ENCODE data around the gene VEZF1. TPM values are rescaled to one million over a fixed set of nuclear protein-coding genes. Genes with fewer than 3 reads are reported as not detected.

VEZF1 gene
- total and polyA plus RNA-seq, 2 donors (not counting 3 experiments of a cell fraction or from before 2014, with no cell fraction given) = 27.8 to 59.0 TPM

DNA sequence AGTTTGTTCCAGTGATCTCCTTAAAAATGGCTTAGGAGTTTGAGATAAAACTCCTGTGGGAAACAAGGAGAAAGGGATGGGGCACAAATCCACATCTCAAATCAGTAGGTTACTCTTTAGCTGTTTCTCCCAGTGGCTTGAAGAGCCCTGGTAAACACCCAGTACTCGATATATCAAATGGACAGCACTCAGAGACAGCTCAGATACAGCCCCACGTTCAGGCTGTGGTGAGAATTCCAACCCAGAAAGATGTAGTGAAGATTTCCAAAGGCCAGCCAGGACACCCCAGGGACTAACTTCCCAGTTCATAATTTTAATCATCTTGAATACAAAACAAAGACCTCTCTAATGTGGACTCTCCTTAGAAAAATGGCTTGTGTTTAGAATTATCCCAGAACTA is 6.4 kb upstream of the VEZF1 start:
- intact Hi-C loops (cut with micrococcal nuclease) = loop anchor here (2.0 kb wide), 1 partner anchor 144 kb away; the partner anchor contains the start of gene MRPS23
- H3K27ac ChIP-seq (ENCODE audit: insufficient read depth, low read depth, low read length) = no peak overlapping the region
- peaks cover 5% of the 10 kb centered on the region for H3K79me2 ChIP-seq (ENCODE audit: control insufficient read depth, insufficient read depth, low read length)
- dilution Hi-C loops (cut with MboI; ENCODE audit: extremely low pct_ligation_motif_present, low sequenced_read_pairs) = loop anchor here (25.0 kb wide), 1 partner anchor 132 kb away; the partner anchor contains the start of gene MRPS23
- BruUV-seq (replicated peaks) = no TSS peak
- H3K4me2 ChIP-seq (ENCODE audit: insufficient read depth, low read length) = no peak overlapping the region
- H3K36me3 ChIP-seq (ENCODE audit: control insufficient read depth in 2 of 2, extremely low read depth in 1 of 2, insufficient read depth in 2 of 2, low read length in 2 of 2) = peaks cover 4 to 6% of the 10 kb centered on the region in 2 experiments
- H3K9me1 ChIP-seq (replicated peaks; ENCODE audit: control insufficient read depth, extremely low read depth, insufficient read depth, low read length) = no peaks in the 10 kb centered on the region
- H3K4me3 ChIP-seq (replicated peaks in 1 of 3; ENCODE audit: insufficient read depth in 1 of 3, low read depth in 1 of 3, low read length in 3 of 3) = no peak overlapping the region
- POLR2A ChIA-PET = interaction anchor here (1.3 kb wide), 2 partner anchors 13 to 126 kb away, joined by 6 to 7 read pairs; partner anchors contain the start of gene SRSF1
- no peak overlapping the region for H2AFZ ChIP-seq (ENCODE audit: low read depth, low read length)
- no peaks in the 10 kb centered on the region for H3K27me3 ChIP-seq (ENCODE audit: control insufficient read depth in 2 of 2, insufficient read depth in 2 of 2, low read length in 2 of 2)
- TF ChIP-seq GATA2 (IDR thresholded peaks at IDR 0.05; ENCODE audit: insufficient read depth, insufficient read length, low read depth, low read length) (no peak), POLR2AphosphoS5 (IDR thresholded peaks at IDR 0.05; ENCODE audit: insufficient read depth, low read depth, low read length) (no peak), POLR2A (IDR thresholded peaks at IDR 0.05; ENCODE audit: low read depth, low read length) (peak; percentile 49)
- H3K9me3 ChIP-seq (replicated peaks; ENCODE audit: control insufficient read depth, insufficient read depth, low read length) = no peaks in the 10 kb centered on the region
- CTCF ChIA-PET = interaction anchor here (1.0 to 15.8 kb wide), 9 partner anchors 9 to 211 kb away, joined by 3 to 584 read pairs (median 6); partner anchors contain the start of genes MRPS23 and SRSF1
- H3K4me1 ChIP-seq (ENCODE audit: control insufficient read depth, extremely low read depth, insufficient read depth, low read length) = peaks cover 28% of the 10 kb centered on the region
- FAIRE-seq (no peak), DNase-seq (ENCODE audit: low read depth, low spot score) (no peak)
- H4K20me1 ChIP-seq (replicated peaks; ENCODE audit: control insufficient read depth, extremely low read depth, insufficient read depth, low read length) = no peaks in the 10 kb centered on the region
- no peak overlapping the region for H3K9ac ChIP-seq (replicated peaks; ENCODE audit: extremely low read depth, insufficient read depth, low read length)

DNA sequence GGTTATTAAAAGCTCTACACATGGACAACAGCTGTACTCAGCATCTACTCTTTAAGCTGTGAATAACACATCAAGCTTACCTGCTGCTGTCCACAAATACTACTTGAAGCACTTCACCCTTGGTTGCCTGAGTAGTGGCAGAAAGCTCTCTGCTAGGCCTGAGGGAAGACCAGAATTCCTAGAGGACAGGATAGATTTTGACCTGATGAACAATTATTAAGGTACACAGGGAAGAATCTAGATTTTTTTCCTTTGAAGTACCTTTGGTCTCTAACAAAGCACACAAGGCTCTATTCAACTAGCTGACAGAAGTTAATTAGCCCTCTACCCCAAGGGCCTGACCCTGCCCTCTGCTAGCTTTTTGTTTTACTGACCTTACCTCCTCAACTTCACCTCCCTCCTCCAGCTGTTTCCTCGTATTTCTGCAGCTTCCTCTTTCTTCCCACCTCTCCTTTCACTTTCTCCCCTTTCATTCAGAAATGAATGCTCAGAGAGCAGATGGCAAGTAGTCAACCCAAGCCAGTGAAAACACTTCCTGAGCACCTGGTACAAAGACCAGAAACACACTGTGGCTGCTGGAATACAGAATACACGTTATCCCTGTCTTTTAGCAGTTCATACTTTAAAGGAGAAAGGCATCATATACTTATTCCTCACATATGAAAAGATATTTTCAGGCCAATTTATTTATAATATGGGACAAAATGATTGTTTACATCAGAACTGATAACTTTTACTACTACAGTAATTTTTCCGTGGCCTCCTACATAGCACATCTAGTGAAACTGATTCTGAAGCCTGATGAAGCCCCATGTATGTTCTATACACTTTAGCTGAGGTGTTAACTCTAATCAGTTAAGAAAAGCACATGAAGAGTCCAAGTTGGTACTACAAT is 5.7 kb upstream of the VEZF1 start:
- Histone ChIP-seq H4K20me1 (replicated peaks; ENCODE audit: control insufficient read depth, extremely low read depth, insufficient read depth, low read length) (no peaks in the 10 kb centered on the region), H2AFZ (ENCODE audit: low read depth, low read length) (no peak overlapping the region), H3K4me2 (ENCODE audit: insufficient read depth, low read length) (peak overlapping the region; percentile 12), H3K27me3 (ENCODE audit: control insufficient read depth in 2 of 2, insufficient read depth in 2 of 2, low read length in 2 of 2) (no peaks in the 10 kb centered on the region), H3K9me3 (replicated peaks; ENCODE audit: control insufficient read depth, insufficient read depth, low read length) (no peaks in the 10 kb centered on the region), H3K79me2 (ENCODE audit: control insufficient read depth, insufficient read depth, low read length) (no peaks in the 10 kb centered on the region), H3K9ac (replicated peaks; ENCODE audit: extremely low read depth, insufficient read depth, low read length) (peak overlapping the region; percentile 1), H3K4me3 (replicated peaks in 1 of 3; ENCODE audit: insufficient read depth in 1 of 3, low read depth in 1 of 3, low read length in 3 of 3) (no peak overlapping the region), H3K9me1 (replicated peaks; ENCODE audit: control insufficient read depth, extremely low read depth, insufficient read depth, low read length) (no peaks in the 10 kb centered on the region), H3K36me3 (ENCODE audit: control insufficient read depth in 2 of 2, extremely low read depth in 1 of 2, insufficient read depth in 2 of 2, low read length in 2 of 2) (peaks cover 3 to 4% of the 10 kb centered on the region in 2 experiments), H3K27ac (ENCODE audit: insufficient read depth, low read depth, low read length) (peak overlapping the region; percentile 31), H3K4me1 (ENCODE audit: control insufficient read depth, extremely low read depth, insufficient read depth, low read length) (peaks cover 36% of the 10 kb centered on the region)
- ChIA-PET POLR2A (interaction anchor here (0.7 to 1.3 kb wide), 5 partner anchors 13 to 133 kb away, joined by 3 to 7 read pairs (median 6); partner anchors contain the start of gene SRSF1), CTCF (interaction anchor here (0.7 to 15.8 kb wide), 14 partner anchors 8 to 210 kb away, joined by 3 to 584 read pairs (median 4); partner anchors contain the start of genes CUEDC1 and MRPS23)
- dilution Hi-C loops (cut with MboI; ENCODE audit: extremely low pct_ligation_motif_present, low sequenced_read_pairs) = loop anchor here (25.0 kb wide), 1 partner anchor 131 kb away; the partner anchor contains the start of gene MRPS23
- peak; percentile 82 for DNase-seq (ENCODE audit: low read depth, low spot score)
- intact Hi-C loops (cut with micrococcal nuclease) = loop anchor here (2.0 kb wide), 1 partner anchor 143 kb away; the partner anchor contains the start of gene MRPS23
- no peak for TF ChIP-seq FOS (IDR thresholded peaks at IDR 0.05; ENCODE audit: borderline replicate concordance, insufficient read depth, low read length)
- TF ChIP-seq, protein P1, sequence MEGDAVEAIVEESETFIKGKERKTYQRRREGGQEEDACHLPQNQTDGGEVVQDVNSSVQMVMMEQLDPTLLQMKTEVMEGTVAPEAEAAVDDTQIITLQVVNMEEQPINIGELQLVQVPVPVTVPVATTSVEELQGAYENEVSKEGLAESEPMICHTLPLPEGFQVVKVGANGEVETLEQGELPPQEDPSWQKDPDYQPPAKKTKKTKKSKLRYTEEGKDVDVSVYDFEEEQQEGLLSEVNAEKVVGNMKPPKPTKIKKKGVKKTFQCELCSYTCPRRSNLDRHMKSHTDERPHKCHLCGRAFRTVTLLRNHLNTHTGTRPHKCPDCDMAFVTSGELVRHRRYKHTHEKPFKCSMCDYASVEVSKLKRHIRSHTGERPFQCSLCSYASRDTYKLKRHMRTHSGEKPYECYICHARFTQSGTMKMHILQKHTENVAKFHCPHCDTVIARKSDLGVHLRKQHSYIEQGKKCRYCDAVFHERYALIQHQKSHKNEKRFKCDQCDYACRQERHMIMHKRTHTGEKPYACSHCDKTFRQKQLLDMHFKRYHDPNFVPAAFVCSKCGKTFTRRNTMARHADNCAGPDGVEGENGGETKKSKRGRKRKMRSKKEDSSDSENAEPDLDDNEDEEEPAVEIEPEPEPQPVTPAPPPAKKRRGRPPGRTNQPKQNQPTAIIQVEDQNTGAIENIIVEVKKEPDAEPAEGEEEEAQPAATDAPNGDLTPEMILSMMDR (IDR thresholded peaks at IDR 0.05; ENCODE audit: extremely low read depth in 1 of 2, insufficient read depth in 1 of 2, low read depth in 1 of 2, low read length in 2 of 2) = no peak
- TF ChIP-seq POLR2AphosphoS5 (IDR thresholded peaks at IDR 0.05; ENCODE audit: insufficient read depth, low read depth, low read length) = peak; percentile 65
- TF ChIP-seq POLR2A (IDR thresholded peaks at IDR 0.05; ENCODE audit: low read depth, low read length) = no peak
- no peak for TF ChIP-seq MYC (IDR thresholded peaks at IDR 0.05; ENCODE audit: low read depth, low read length)
- no peak for TF ChIP-seq EZH2 (IDR thresholded peaks at IDR 0.05; ENCODE audit: borderline replicate concordance, low read depth, low read length, severe bottlenecking)
- BruUV-seq (replicated peaks) = no TSS peak
- peak; percentile 64 for FAIRE-seq

All from endothelial cell of umbilical vein (primary cell).